HEK293 (cell line): ENCODE data around the gene FSIP1.
A peak's percentile ranks its signal among the peaks of the same experiment; 100 is the strongest.

Source experiments
- CTCF ChIA-PET: fragments of 350-600 bp; formaldehyde crosslinking; extraction: SDS; loops from one replicate; lab custom pipeline; 2021; ENCODE audit warnings: antibody characterized with exemption; lab: Yijun Ruan, JAX
- POLR2A ChIA-PET: fragments of 300-600 bp; formaldehyde crosslinking; extraction: SDS; loops from one replicate; lab custom pipeline; 2020; ENCODE audit warnings: antibody characterized with exemption, inconsistent platforms; lab: Yijun Ruan, JAX
- H3K27ac ChIP-seq: fragments of 200-500 bp; sonication (Bioruptor generic); 2 replicates; pipeline ENCODE4 v1.5.1; 2014; ENCODE audit warnings: low read depth, low read length, control low read depth, inconsistent platforms; ENCODE audit errors: extremely low read depth
- H3K36me3 ChIP-seq, 2 experiments: fragments of 200-500 bp in 1 of 2; sonication (Bioruptor generic) in 1 of 2; 1 replicate in 1 of 2; 2 replicates in 1 of 2; pipeline ENCODE4 v1.5.1; 2014 to 2017; ENCODE audit warnings: inconsistent platforms in 2 of 2, low read length in 2 of 2; ENCODE audit not compliant: control insufficient read depth in 2 of 2, insufficient read depth in 1 of 2
- H3K4me1 ChIP-seq: fragments of 200-500 bp; sonication (Bioruptor generic); 2 replicates; pipeline ENCODE4 v1.5.1; 2014; ENCODE audit warnings: mild to moderate bottlenecking, low read length, inconsistent platforms; ENCODE audit not compliant: control insufficient read depth, insufficient read depth
- H3K4me3 ChIP-seq: 2 replicates; pipeline ENCODE4 v1.5.1; 2011; ENCODE audit warnings: low read depth, mild to moderate bottlenecking, control low read depth, low read length, moderate library complexity
- H3K9me3 ChIP-seq: fragments of 200-500 bp; sonication (Bioruptor generic); 2 replicates; pipeline ENCODE4 v1.5.1; 2014; ENCODE audit warnings: low read depth, low read length, inconsistent platforms; ENCODE audit not compliant: control insufficient read depth, insufficient read depth
- GFI1B ChIP-seq: fragments of 450-650 bp; formaldehyde crosslinking; IDR thresholded peaks from 2 replicates; pipeline ENCODE4 v1.5.1; 2016; ENCODE audit warnings: missing biosample characterization, missing genetic modification characterization
- GLIS1 ChIP-seq: fragments of 450-650 bp; formaldehyde crosslinking; IDR thresholded peaks from 2 replicates; pipeline ENCODE4 v1.5.1; 2016; ENCODE audit warnings: missing biosample characterization, missing genetic modification characterization
- OVOL3 ChIP-seq: fragments of 450-650 bp; formaldehyde crosslinking; IDR thresholded peaks from 2 replicates; pipeline ENCODE4 v1.5.1; 2016; ENCODE audit warnings: missing biosample characterization, missing genetic modification characterization
- YY2 ChIP-seq: fragments of 450-650 bp; formaldehyde crosslinking; IDR thresholded peaks from 2 replicates; pipeline ENCODE4 v1.5.1; 2016; ENCODE audit warnings: missing biosample characterization, missing genetic modification characterization
- ZBTB7A ChIP-seq: fragments of 450-650 bp; formaldehyde crosslinking; IDR thresholded peaks from 2 replicates; pipeline ENCODE4 v1.5.1; 2016; ENCODE audit warnings: low read depth, missing biosample characterization, missing genetic modification characterization
- ZNF184 ChIP-seq: fragments of 450-650 bp; IDR thresholded peaks from 2 replicates; pipeline ENCODE4 v1.5.1; 2018; ENCODE audit warnings: missing biosample characterization, mild to moderate bottlenecking, missing genetic modification characterization
- ZNF558 ChIP-seq: fragments of 450-650 bp; formaldehyde crosslinking; IDR thresholded peaks from 2 replicates; pipeline ENCODE4 v1.5.1; 2016; ENCODE audit warnings: missing biosample characterization, missing genetic modification characterization
- ZNF610 ChIP-seq: fragments of 450-650 bp; formaldehyde crosslinking; IDR thresholded peaks from 2 replicates; pipeline ENCODE4 v1.5.1; 2016; ENCODE audit warnings: missing biosample characterization, missing genetic modification characterization, borderline replicate concordance
- ZNF777 ChIP-seq: fragments of 450-650 bp; formaldehyde crosslinking; IDR thresholded peaks from 2 replicates; pipeline ENCODE4 v1.5.1; 2017; ENCODE audit warnings: missing biosample characterization, missing genetic modification characterization, borderline replicate concordance
- TF ChIP-seq, protein P1 (sequence below): fragments of 450-650 bp; formaldehyde crosslinking; IDR thresholded peaks from 2 replicates; pipeline ENCODE4 v1.5.0; 2017; ENCODE audit warnings: missing biosample characterization, missing genetic modification characterization, borderline replicate concordance
- TF ChIP-seq, protein P2 (sequence below): fragments of 450-650 bp; formaldehyde crosslinking; IDR thresholded peaks from 2 replicates; pipeline ENCODE4 v1.5.1; 2017; ENCODE audit warnings: missing biosample characterization, missing genetic modification characterization
- TF ChIP-seq, protein P3 (sequence below): fragments of 450-650 bp; formaldehyde crosslinking; conservative IDR thresholded peaks from 2 replicates; pipeline ENCODE4 v1.5.1; 2016; ENCODE audit warnings: low read depth, missing biosample characterization, missing genetic modification characterization
- TF ChIP-seq, protein P4 (sequence below): fragments of 450-650 bp; formaldehyde crosslinking; IDR thresholded peaks from 2 replicates; pipeline ENCODE4 v1.5.1; 2017; ENCODE audit warnings: missing biosample characterization, missing genetic modification characterization

The FSIP1 gene

DNA sequence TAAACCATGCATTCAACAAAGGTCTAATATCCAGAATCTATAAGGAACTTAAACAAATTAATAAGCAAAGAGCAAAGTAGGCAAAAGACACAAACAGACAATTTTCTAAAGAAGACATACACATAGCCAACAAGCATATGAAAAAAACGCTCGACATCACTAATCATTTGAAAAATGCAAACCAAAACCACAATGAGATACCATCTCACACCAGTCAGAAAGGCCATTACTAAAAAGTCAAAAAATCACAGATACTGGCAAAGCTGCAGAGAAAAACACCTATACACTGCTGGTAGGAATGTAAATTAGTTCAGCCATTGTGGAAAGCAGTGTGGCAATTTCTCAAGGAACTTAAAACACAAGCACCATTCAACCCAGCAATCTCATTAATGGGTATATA lies 53.8 kb downstream of the FSIP1 start:
- no peaks in the 10 kb centered on the region for H3K9me3 ChIP-seq
- CTCF ChIA-PET, result no interaction called here
- no peak overlapping the region for H3K4me3 ChIP-seq
- no peaks in the 10 kb centered on the region for H3K36me3 ChIP-seq
- no peak overlapping the region for H3K27ac ChIP-seq
- POLR2A ChIA-PET, result no interaction called here
- no peak for TF ChIP-seq GLIS1 (tag by site-specific recombination)
- no peak for TF ChIP-seq ZNF558
- TF ChIP-seq, protein P1, sequence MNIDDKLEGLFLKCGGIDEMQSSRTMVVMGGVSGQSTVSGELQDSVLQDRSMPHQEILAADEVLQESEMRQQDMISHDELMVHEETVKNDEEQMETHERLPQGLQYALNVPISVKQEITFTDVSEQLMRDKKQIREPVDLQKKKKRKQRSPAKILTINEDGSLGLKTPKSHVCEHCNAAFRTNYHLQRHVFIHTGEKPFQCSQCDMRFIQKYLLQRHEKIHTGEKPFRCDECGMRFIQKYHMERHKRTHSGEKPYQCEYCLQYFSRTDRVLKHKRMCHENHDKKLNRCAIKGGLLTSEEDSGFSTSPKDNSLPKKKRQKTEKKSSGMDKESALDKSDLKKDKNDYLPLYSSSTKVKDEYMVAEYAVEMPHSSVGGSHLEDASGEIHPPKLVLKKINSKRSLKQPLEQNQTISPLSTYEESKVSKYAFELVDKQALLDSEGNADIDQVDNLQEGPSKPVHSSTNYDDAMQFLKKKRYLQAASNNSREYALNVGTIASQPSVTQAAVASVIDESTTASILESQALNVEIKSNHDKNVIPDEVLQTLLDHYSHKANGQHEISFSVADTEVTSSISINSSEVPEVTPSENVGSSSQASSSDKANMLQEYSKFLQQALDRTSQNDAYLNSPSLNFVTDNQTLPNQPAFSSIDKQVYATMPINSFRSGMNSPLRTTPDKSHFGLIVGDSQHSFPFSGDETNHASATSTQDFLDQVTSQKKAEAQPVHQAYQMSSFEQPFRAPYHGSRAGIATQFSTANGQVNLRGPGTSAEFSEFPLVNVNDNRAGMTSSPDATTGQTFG (tag by site-specific recombination), result no peak
- no peak for TF ChIP-seq YY2 (tag by site-specific recombination)
- no peak for TF ChIP-seq ZNF184 (tag by site-specific recombination)
- TF ChIP-seq ZNF777 (tag by site-specific recombination), result no peak
- no peaks in the 10 kb centered on the region for H3K4me1 ChIP-seq

DNA sequence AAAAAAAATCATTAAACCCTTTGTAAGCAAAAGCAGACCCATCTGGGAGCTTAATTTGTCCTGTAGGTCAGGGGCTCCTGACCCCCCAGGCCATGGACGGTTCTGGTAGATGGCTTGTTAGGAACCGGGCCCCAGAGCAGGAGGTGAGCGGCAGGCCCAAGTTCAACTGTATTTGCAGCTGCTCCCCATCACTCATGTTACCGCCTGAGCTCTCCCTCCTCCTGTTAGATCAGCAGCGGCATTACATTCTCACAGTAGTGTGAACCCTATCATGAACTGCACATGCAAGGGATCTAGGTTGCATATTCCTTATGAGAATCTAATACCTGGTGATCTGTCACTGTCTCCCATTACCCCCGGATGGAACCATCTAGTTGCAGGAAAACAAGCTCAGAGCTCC lies 60.7 kb downstream of the FSIP1 start:
- Histone ChIP-seq H3K4me1 (peaks cover 3% of the 10 kb centered on the region; the same call in 1 of the 2 replicates), H3K27ac (no peak overlapping the region), H3K4me3 (no peak overlapping the region), H3K36me3 (no peaks in the 10 kb centered on the region), H3K9me3 (no peaks in the 10 kb centered on the region)
- CTCF ChIA-PET, result interaction anchor here (1.3 kb wide), 1 partner anchor 35 kb away, joined by 4 read pairs; no protein-coding TSS in a partner anchor
- POLR2A ChIA-PET, result no interaction called here
- TF ChIP-seq, protein P2, sequence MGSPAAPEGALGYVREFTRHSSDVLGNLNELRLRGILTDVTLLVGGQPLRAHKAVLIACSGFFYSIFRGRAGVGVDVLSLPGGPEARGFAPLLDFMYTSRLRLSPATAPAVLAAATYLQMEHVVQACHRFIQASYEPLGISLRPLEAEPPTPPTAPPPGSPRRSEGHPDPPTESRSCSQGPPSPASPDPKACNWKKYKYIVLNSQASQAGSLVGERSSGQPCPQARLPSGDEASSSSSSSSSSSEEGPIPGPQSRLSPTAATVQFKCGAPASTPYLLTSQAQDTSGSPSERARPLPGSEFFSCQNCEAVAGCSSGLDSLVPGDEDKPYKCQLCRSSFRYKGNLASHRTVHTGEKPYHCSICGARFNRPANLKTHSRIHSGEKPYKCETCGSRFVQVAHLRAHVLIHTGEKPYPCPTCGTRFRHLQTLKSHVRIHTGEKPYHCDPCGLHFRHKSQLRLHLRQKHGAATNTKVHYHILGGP (tag by site-specific recombination), result no peak
- TF ChIP-seq, protein P3, sequence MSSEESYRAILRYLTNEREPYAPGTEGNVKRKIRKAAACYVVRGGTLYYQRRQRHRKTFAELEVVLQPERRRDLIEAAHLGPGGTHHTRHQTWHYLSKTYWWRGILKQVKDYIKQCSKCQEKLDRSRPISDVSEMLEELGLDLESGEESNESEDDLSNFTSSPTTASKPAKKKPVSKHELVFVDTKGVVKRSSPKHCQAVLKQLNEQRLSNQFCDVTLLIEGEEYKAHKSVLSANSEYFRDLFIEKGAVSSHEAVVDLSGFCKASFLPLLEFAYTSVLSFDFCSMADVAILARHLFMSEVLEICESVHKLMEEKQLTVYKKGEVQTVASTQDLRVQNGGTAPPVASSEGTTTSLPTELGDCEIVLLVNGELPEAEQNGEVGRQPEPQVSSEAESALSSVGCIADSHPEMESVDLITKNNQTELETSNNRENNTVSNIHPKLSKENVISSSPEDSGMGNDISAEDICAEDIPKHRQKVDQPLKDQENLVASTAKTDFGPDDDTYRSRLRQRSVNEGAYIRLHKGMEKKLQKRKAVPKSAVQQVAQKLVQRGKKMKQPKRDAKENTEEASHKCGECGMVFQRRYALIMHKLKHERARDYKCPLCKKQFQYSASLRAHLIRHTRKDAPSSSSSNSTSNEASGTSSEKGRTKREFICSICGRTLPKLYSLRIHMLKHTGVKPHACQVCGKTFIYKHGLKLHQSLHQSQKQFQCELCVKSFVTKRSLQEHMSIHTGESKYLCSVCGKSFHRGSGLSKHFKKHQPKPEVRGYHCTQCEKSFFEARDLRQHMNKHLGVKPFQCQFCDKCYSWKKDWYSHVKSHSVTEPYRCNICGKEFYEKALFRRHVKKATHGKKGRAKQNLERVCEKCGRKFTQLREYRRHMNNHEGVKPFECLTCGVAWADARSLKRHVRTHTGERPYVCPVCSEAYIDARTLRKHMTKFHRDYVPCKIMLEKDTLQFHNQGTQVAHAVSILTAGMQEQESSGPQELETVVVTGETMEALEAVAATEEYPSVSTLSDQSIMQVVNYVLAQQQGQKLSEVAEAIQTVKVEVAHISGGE, result no peak
- TF ChIP-seq ZNF610 (tag by site-specific recombination), result peak; percentile 87; the same call in 1 of the 2 replicates

DNA sequence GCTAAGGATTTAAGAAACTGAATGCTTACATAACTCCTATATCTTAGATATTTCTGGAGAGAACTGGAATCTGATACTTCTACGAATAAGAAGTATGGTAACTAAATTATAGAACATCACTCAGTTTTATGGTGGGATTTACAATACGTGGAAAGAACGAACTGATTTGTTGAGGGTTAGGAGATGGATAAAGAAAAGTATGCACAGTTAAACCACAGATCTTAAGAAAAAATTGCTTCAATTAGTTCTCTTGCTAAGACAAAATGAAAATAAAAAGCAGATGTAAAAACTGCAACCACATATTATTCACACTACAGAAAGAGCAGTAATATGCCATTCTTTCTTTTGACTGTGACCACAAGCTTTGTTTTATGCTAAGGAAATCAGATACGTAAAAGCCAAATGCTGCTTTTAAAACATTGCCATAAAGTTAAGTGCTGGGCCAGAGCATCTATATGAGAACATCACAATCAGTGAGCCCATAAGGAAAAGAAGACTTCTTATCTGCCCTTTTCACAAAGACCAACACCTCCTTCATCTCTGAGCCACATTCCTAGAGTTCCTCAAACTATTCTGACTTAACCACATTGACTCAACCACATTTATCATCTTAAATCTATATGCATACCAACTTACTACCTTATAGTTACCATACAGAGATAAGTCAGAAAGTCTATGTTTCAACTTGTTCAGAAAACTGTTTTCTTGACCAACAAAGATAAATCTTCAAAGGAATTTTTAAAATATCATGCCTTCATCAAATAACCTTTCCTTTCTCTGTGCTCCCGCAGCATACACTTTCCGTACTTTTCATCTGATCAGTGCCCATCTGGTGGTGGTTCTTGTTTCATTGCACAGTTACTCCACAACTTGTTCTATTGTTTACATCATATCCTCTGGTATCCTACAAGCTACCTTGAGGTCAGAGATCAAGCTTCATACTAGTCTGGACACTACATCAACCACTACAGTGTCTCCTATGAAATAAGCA lies 61.7 kb downstream of the FSIP1 start:
- Histone ChIP-seq H3K9me3 (no peaks in the 10 kb centered on the region), H3K36me3 (no peaks in the 10 kb centered on the region), H3K4me3 (no peak overlapping the region), H3K27ac (no peak overlapping the region), H3K4me1 (peaks cover 3% of the 10 kb centered on the region; the same call in 1 of the 2 replicates)
- TF ChIP-seq GFI1B (tag by site-specific recombination) (0 out of 2 replicates have a peak, but pooled peaks have one; percentile 10), OVOL3 (tag by site-specific recombination) (no peak), ZBTB7A (tag by site-specific recombination) (no peak)
- TF ChIP-seq, protein P4, sequence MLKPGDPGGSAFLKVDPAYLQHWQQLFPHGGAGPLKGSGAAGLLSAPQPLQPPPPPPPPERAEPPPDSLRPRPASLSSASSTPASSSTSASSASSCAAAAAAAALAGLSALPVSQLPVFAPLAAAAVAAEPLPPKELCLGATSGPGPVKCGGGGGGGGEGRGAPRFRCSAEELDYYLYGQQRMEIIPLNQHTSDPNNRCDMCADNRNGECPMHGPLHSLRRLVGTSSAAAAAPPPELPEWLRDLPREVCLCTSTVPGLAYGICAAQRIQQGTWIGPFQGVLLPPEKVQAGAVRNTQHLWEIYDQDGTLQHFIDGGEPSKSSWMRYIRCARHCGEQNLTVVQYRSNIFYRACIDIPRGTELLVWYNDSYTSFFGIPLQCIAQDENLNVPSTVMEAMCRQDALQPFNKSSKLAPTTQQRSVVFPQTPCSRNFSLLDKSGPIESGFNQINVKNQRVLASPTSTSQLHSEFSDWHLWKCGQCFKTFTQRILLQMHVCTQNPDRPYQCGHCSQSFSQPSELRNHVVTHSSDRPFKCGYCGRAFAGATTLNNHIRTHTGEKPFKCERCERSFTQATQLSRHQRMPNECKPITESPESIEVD (tag by site-specific recombination), result peak; percentile 48
- CTCF ChIA-PET, result interaction anchor here (1.3 to 2.7 kb wide), 2 partner anchors 34 to 36 kb away, joined by 4 to 12 read pairs; no protein-coding TSS in a partner anchor
- POLR2A ChIA-PET, result no interaction called here
